Activated B cell treated with CpG ODN at 0.5 μM for 24 hours (primary cell): ENCODE results near the gene OR5M10. TPM values are rescaled to one million over a fixed set of nuclear protein-coding genes. Genes with fewer than 3 reads are reported as not detected.

Experiments used
- ATAC-seq: fragments of 200-7000 bp; cut with Tn5 transposase; one replicate; pipeline ENCODE4 v1.10.0; 2021; ENCODE audit warnings: low read depth, mild to moderate bottlenecking, moderate library complexity
- CTCF ChIA-PET: fragments of 350-600 bp; sonication (Branson Sonifier 250); formaldehyde crosslinking; loops from one replicate; lab custom pipeline; 2021; ENCODE audit warnings: antibody characterized with exemption; lab: Charles Lee
- POLR2A ChIA-PET: fragments of 350-600 bp; sonication (Branson Sonifier 250); formaldehyde crosslinking; loops from one replicate; lab custom pipeline; 2021; ENCODE audit warnings: antibody characterized with exemption; lab: Charles Lee
- DNase-seq: peaks from one replicate; pipeline ENCODE4 v3.0.0; 2022
- H3K27ac Mint-ChIP-seq: one replicate; pipeline ENCODE4 v1.8.0; 2020; ENCODE audit warnings: mixed read lengths
- H3K27me3 Mint-ChIP-seq: one replicate; pipeline ENCODE4 v1.8.0; 2021; ENCODE audit warnings: mixed read lengths
- H3K36me3 Mint-ChIP-seq: one replicate; pipeline ENCODE4 v1.8.0; 2021; ENCODE audit warnings: low read depth, mixed read lengths
- H3K4me1 Mint-ChIP-seq: one replicate; pipeline ENCODE4 v1.8.0; 2021; ENCODE audit warnings: mixed read lengths
- H3K4me3 Mint-ChIP-seq: one replicate; pipeline ENCODE4 v1.8.0; 2020; ENCODE audit warnings: mild to moderate bottlenecking, mixed read lengths
- H3K9me3 Mint-ChIP-seq: one replicate; pipeline ENCODE4 v1.8.0; 2020; ENCODE audit warnings: mixed read lengths
- intact Hi-C: fragments of 100-400 bp; cut with micrococcal nuclease; formaldehyde crosslinking; loops from one replicate; pipeline ENCODE4 v1.15.1; 2024
- total RNA-seq: library from RNA; stranded (reverse); gene quantifications from 2 replicates; pipeline ENCODE4 v1.2.3, GENCODE V29; 2022
- TF ChIP-seq, protein P1 (sequence below): fragments of 200-600 bp; IDR thresholded peaks from one replicate; pipeline ENCODE4 v1.8.0; 2022; ENCODE audit warnings: antibody characterized with exemption, mild to moderate bottlenecking

Gene OR5M10
- total RNA-seq, 1 donor from 2014 or later: not detected

DNA sequence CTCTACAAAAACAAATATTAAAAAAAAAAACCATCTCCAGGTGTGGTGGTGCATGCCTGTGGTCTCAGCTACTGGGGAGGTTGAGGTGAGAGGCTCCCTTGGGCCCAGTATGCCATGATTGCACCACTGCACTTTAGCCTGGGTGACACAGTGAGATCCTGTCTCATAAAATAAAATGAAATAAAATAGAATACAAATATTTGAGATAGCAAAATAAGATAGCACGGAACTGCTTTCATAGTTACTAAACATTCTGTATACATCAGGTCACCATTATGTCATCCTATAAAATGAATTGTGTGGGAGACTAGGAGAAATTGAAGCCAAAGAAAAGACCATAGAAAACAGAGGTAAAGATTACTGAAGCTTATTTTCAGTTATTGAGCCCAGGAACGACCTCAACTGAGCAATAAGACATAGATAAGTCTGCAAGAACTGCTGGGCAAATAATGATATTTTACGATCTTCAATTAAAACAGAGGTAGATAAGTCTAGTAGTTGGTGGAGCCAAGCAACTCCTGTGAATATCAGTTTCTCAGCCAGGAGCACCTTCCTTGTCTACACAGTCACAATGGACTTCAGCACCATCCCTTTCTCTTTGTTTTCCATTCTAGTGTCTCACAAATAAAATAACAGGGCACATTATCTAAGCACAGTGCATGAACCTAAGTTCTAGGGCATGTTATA, 44.3 kb downstream of the OR5M10 start:
- DNase-seq (no peak), ATAC-seq (no peak)
- ChIA-PET CTCF (no interaction called here), POLR2A (no interaction called here)
- H3K4me3 Mint-ChIP-seq: no peak overlapping the region
- no peaks in the 10 kb centered on the region for H3K4me1 Mint-ChIP-seq
- peaks cover 2% of the 10 kb centered on the region for H3K9me3 Mint-ChIP-seq
- no peak overlapping the region for H3K27ac Mint-ChIP-seq
- intact Hi-C loops: no loop called here
- TF ChIP-seq, protein P1, sequence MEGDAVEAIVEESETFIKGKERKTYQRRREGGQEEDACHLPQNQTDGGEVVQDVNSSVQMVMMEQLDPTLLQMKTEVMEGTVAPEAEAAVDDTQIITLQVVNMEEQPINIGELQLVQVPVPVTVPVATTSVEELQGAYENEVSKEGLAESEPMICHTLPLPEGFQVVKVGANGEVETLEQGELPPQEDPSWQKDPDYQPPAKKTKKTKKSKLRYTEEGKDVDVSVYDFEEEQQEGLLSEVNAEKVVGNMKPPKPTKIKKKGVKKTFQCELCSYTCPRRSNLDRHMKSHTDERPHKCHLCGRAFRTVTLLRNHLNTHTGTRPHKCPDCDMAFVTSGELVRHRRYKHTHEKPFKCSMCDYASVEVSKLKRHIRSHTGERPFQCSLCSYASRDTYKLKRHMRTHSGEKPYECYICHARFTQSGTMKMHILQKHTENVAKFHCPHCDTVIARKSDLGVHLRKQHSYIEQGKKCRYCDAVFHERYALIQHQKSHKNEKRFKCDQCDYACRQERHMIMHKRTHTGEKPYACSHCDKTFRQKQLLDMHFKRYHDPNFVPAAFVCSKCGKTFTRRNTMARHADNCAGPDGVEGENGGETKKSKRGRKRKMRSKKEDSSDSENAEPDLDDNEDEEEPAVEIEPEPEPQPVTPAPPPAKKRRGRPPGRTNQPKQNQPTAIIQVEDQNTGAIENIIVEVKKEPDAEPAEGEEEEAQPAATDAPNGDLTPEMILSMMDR: no peak
- no peaks in the 10 kb centered on the region for H3K27me3 Mint-ChIP-seq
- no peaks in the 10 kb centered on the region for H3K36me3 Mint-ChIP-seq

DNA sequence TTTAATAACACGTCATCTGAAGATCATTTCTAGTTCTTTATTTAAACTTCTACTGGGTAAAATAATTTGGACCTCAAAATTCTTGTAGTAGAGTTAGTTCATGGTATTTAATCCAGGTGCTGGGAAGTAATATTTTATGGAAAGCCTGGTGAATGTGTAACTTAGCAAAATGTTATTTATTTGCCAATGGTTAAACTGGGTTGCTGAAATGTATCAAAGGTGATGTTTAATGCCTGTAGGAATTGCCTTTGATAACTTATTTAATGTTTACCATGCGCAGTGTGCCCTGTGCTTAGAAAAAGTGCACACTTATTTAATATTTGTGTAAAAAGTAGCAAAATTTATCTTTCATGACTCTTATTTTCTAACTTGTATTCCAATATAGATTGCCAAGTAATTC, 45.7 kb downstream of the OR5M10 start:
- Mint-ChIP-seq H3K4me1 (no peaks in the 10 kb centered on the region), H3K36me3 (no peaks in the 10 kb centered on the region), H3K27me3 (no peaks in the 10 kb centered on the region), H3K4me3 (no peak overlapping the region), H3K27ac (no peak overlapping the region), H3K9me3 (peaks cover 2% of the 10 kb centered on the region)
- CTCF ChIA-PET: no interaction called here
- ATAC-seq: no peak
- intact Hi-C loops: no loop called here
- DNase-seq: no peak
- POLR2A ChIA-PET: no interaction called here
- TF ChIP-seq, protein P1: no peak

Other genes with a start within 250 kb of the OR5M10 start
- gene OR8K1, start 231.7 kb downstream of the OR5M10 start, total RNA-seq: not detected in 2 replicates
- not detected in 2 replicates for gene OR8J1, start 223.4 kb downstream of the OR5M10 start, total RNA-seq
- not detected in 2 replicates for gene OR8U1, start 202.1 kb downstream of the OR5M10 start, total RNA-seq
- not detected in 2 replicates for gene OR5AL1, start 165.0 kb downstream of the OR5M10 start, total RNA-seq
- gene OR5M3, start 104.4 kb downstream of the OR5M10 start, total RNA-seq: not detected in 2 replicates
- not detected in 2 replicates for gene OR5M8, start 86.4 kb downstream of the OR5M10 start, total RNA-seq
- gene OR5M11, start 34.5 kb downstream of the OR5M10 start, total RNA-seq: not detected in 2 replicates
- not detected in 2 replicates for gene OR5M1, start 37.2 kb upstream of the OR5M10 start, total RNA-seq
- gene OR5AP2, start 64.7 kb upstream of the OR5M10 start, total RNA-seq: not detected in 2 replicates
- gene OR5AR1, start 86.0 kb upstream of the OR5M10 start, total RNA-seq: not detected in 2 replicates
- not detected in 2 replicates for gene OR9G1, start 121.4 kb upstream of the OR5M10 start, total RNA-seq
- not detected in 2 replicates for gene OR9G4, start 171.0 kb upstream of the OR5M10 start, total RNA-seq